Activated CD8-positive, alpha-beta memory T cell treated with anti-CD3 and anti-CD28 coated beads, Interleukin-2, amount 50 U/mL, for 1 hour (primary cell): ENCODE data around the gene GPR45.

ENCODE experiments used
- DNase-seq: peaks from one replicate; pipeline ENCODE4 v3.0.0-alpha.2; 2020; ENCODE audit errors: extremely low read depth

The GPR45 gene

DNA sequence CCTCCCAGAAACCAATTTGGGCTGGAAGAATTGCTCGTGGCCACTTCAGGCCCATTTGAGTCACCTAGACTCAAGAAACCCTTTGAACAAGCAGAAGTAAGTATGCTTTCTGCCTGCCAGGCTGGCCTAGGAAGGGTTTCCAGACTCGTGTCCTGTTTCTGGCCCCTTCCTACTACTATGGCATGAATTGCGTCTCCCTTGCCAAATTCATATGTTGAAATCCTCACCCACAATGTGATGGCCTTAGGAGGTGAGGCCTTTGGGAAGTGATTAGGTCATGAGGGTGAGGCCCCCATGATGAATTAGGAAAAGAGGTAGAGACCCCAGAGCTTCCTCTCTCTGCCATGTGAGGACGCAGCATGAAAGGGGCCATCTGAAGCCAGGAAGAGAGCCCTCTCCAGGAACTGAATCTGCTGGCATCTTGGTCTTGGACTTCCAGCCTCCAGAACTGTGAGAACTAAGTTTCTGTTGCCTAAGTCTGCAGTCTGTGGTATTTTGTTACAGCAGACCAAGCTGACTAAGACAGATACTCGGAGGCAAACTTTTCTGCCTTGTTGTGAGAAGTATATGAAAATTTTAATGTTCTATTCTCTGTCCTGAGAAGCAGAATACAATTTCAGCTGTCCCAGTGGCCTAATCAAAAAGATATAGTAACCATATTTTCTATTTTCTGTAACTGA is 13.1 kb downstream of the GPR45 start:
- no peak for DNase-seq

DNA sequence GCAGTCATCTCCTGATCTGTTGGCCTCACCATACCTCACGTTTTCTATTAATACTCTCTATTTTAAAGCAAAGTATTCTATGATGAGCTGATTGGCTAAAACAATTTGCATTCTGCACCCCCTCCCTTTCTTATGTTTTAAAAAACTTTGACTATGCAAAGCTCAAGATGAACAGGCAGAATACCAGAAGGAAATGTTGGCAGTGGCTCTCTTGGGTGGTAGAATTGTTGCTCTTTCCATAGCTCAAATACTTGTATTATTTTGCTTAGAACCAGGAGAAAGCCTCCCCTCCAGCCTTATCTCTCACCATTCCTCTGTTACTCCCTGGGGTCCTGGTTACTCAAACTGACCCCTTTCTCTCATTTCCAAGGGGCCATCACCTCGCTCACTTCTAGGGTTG is 14.4 kb downstream of the GPR45 start:
- no peak for DNase-seq

DNA sequence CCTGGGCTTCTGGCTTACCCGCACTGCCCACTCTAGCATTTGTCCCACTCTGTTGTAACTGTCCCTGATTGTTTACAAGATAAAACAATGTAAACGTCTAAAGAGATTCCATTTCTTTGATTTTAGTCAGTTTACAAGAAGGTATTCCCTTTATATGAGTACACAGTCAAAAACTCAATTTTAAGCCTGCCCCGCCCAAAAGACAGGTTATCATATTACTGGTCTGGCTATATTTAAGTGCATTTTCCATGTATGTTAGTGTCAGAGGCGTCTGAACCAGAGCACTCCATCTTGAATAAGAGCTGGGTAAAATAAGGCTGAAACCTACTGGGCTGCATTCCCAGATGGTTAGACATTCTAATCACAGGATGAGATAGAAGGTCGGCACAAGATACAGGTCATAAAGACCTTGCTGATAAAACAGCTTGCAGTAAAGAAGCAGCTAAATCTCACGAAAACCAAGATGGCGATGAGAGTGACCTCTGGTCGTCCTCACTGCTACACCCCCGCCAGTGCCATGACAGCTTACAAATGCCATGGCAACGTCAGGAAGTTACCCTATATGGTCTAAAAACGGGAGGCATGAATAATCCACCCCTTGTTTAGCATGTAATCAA is 15.0 kb downstream of the GPR45 start:
- no peak for DNase-seq

DNA sequence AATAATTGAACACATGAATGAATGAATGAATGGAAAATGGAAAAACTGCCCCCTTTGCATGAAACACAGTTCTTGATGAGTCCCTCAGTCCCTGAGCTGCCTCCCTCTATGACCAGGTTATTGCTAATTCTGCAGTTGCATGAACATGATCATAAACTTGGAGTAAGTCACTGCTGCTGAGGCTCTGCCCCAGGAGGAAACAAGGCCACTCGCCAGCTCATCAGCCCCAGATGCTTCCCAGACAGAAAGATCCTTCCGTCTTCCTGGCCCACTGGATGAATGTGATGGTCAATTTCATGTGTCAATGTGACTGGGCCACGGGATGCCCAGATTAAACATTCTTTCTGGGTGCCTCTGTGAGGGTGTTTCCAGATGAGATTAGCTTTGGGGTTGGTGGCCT is 16.4 kb downstream of the GPR45 start:
- DNase-seq = no peak

DNA sequence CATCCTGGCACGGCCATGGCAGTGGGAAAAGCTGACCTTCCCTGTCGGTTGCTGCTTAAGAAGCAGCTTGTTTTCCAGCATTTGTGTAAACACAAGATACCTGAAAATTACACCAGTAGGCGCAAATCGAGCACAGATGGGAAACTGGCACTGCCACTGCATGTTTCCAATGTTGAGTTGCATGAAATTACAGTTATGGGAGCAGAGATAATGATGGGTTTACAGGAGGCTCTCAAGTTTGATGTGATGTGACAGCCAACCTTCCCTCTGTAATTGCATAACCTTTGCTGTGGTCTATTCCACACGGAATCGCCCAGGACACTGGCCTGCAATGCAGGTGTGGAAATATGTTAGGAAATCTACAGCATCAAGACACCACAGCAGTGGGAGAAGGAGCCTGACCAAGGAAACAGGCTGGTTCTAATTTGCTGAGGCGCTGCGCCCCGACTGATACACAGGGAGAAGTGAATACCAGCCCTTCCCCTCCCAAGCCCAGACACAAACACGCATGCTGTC is 17.4 kb downstream of the GPR45 start:
- no peak for DNase-seq

DNA sequence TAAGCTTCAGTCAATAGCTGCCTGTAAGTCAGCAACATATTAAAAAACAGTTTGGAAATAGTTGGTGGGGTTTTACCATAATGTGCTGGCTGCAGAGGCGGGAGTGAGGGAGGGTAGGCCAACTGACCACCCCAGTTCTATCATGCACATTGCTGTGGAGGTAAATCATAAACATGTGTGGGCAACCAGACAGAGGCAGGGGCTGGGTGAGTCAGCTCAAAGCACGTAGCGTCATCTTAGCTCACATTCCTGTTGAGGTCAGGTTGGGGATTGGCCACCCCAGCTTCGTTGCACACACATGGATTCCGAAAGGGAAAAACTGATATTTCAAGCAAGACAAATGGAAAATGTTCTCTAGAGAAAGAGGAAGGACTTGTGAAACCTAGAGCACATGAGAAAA is 19.5 kb downstream of the GPR45 start:
- no peak for DNase-seq

DNA sequence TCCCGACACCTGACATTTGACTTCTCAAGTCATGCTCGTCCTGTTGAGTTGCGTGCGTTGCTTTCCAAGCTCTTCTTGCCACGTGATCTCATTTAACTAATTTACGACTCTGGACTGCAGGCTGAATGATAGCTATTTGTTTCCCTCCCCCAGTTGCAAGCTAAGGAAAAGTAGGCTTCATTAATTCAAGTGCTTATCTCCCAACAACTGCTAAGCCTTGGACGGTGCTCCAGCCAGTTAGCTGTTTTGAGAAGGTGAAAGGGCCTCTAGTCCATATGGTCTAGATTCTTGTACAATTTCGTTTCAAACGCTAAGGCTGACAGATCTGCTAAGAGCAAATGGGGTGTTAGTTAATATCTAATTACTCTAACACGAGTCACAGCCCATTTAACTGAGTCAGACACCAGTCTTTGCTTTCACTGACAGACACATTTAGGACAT is 21.1 kb downstream of the GPR45 start:
- DNase-seq = no peak

DNA sequence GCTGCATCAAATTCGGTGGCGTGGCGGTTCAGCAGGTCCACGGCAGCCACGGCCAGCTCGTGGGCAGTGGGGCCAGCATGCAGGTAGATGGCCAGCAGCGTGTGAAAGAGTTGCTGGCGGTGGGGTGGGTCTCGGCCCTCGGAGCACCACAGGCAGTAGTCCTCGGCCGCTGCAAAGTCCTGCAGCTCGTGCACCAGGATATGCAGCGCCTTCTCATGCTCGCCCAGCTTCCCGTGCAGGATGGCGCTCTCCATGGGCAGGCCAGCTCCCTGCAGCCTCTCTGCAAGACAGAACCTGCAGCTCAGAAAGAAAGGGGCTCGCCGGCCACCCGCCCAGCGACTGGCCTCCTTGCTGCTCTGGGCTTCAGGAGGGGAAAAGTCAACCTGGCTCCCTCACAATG is 27.9 kb downstream of the GPR45 start:
- no peak for DNase-seq

DNA sequence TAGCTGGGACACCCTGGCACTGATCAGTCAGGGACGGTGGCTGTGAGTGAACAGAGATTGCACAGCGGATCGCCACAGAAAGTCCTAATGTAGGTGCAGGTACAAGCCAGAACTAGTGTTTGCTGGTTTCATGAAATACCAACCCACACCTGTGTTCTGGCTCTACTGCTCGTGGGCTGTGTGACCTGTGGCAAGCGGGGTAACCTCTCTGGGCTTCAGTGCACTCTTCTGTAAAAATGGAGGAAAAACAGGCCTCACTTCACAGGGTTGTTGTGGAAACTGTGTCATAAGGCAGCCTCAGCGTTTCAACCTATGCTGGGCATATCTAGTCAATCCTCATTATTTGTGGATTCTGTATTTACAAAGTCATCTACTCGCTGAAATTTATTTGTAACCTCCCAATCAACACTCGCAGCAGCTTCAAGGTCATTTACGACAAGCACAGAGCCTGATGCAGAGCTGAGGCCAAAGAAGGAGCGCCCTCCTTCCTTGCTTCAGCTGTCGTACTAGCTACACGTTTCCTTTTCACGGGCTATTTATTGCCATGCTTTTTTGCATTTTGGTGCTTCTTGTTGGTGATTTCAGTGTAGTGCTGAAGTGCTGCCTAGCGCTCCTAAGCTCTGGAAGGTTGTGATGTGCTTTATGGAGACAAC is 30.0 kb downstream of the GPR45 start:
- DNase-seq = no peak

DNA sequence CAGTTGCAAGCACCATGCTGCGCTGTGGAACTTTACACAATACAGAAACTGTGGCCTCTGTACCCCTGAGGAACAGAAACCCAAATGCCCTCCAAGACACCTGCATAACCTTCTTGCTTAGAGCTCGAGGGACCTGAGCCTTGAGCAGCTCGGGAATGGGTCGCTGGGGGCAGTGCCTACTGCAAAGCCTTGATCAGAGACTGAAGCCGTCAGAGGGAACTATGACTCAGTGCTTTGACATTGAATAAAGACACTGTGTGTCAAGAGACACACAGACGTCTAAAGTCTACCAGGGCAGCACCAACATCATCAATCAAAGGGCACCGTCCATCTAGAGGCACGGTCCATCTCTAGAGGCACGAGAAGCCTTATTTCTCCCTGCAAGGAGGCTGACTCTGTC is 30.6 kb downstream of the GPR45 start:
- no peak for DNase-seq

DNA sequence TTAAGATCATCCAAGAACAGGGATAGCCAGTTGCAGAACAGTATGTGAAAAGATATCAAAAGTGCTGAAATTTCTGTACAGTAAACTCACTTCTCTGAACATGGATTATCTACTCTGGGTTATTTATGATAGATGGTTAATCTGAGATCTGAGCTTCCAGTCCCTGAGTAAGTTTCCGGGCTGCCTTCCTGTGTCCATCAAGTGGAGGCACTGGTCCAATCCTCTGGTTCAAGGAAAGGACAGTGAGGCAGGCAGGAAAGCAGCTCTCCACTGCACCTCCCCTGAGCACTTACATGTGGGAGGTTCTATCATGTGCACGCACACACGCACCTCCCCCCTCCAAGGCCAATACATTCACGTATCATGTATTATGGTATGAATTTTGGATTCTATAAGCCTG is 32.5 kb downstream of the GPR45 start:
- DNase-seq = no peak

DNA sequence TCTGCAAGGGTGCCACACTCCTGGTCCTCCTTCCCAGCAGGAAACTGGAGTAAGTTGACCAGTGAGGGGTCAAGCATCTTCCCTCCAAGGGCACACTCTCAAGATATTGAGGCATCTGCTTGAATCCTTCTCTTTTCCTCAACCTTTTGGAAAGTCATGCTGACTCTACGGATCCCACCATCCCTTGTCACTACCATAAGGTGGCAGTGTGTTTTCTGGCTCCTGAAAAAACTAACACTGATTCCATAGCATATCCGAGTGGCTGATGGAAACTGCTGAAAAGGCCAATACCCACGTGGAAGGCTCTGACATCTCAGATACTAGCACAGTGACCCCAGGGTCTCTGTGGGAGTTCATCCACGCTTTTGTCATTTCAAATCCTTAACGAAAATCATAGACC is 37.1 kb downstream of the GPR45 start:
- DNase-seq = no peak

DNA sequence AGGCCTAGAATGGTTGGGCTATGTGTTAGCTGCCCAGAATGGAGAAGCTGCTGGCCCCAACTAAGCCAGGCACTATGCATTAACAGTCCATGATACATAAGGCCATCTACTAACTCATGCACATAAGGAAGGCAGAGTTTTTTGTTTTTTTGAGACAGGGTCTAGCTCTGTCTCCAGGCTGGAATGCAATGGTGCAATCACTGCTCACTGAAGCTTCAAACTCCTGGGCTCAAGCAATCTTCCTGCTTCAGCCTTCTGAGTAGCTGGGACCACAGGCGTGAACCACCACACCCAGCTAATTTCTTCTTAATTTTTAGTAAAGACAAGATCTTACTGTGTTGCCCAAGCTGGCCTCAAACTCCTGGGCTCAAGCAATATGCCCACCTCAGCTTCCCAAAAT is 37.6 kb downstream of the GPR45 start:
- DNase-seq = no peak

DNA sequence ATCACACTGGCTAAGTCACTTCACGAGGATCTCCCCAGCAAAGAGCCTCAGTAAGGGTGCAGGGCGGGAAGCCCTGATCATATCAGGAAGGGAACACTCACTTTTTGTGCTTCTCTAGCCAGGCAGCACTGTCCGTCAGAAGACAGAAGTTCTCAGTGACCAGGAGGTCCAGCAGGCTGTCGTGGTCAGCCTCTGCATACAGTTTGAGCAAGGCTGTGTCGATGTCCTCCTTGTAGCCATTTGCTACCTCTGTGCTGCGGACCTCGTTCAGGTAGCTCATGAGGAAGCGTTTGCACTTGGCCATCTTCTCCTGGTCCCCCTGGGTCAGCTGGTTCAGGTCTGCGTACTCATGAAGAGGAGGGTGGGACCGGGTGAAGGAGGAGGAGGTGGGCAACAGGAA is 38.7 kb downstream of the GPR45 start:
- DNase-seq = no peak

DNA sequence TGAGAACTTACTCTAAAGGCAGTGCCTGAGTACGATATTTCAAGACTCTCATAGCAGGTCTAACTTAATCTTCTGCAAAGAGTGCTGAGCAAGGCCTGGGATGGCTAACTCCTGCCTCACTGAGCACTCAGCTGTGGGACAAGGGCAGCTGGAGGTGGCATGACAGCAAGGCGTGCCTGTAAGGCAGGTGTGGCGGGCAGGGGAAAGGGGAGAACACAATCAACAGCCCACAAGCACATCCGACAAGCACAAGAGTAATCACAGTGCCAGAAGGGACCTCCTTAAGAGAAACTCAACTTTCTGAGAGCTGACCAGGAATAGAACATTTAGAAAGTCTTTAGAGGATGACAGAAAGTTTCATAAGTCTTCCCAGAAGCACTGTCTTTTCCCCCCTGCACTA is 42.0 kb downstream of the GPR45 start:
- DNase-seq = no peak

DNA sequence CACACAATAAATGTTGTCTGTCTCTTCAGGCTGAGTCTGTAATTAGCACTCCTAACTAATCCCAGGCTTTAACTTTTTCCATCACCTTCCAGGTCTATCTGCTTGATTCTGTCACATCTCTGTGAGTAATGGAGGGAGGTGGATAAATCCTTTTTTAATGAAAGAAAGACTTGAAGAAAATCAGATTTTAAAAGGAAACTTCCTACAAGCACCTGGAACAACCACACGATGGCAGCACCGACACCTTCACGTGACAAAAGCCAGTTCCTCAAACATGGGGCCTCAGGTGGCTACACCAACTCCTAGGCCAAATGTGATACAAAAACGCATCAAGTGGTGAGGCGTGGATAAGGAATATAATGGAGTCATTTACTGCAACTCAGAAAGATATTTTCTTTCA is 46.1 kb downstream of the GPR45 start:
- DNase-seq = no peak

DNA sequence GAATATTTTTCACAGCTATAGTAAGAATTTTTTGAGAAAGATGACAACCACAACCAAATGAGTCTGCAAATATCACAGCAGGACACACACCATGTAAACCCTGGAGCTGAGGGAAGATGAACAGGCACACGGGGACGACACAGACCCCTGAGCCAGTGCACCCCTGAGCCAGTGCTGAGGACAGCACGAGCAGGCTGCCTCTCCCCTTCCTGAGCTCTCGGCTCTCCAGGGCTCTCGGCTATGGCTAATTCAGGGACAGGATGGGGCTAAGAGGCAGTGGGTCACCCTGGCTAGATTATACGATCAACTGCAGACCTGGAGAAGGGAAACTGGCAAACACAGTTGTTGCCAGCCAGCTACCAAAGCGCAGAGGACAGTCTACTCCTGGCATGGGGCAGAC is 46.6 kb downstream of the GPR45 start:
- no peak for DNase-seq

DNA sequence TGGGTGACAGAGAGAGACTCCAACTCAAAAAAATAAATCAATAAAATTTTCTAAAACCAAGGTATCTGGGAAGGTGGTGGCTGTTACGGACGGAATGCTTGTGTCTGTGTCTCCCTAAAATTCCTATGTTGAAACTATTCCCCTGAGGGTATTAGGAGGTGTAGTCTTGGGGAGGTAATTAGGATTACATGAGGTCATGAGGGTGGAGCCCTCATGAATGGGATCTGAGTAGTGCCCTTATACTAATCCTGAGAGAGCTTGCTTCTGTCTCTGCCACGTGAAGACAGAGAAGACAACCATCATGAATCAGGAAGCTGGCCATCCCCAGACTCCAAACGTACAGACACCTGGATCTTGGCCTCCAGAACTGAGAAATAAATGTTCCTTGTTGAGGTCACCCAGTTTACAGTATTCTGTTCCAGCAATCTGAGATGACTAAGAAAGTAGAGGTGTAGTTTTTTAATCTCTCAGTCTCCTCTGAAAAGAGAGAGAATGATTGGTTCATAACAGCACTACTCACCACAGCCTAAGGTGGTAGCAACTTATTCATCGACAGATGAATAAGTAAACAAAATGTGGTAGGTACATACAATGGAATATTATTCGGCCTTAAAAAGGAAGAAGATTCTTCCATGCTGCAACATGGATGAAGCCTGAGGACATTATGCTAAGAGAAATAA is 49.6 kb downstream of the GPR45 start:
- no peak for DNase-seq

DNA sequence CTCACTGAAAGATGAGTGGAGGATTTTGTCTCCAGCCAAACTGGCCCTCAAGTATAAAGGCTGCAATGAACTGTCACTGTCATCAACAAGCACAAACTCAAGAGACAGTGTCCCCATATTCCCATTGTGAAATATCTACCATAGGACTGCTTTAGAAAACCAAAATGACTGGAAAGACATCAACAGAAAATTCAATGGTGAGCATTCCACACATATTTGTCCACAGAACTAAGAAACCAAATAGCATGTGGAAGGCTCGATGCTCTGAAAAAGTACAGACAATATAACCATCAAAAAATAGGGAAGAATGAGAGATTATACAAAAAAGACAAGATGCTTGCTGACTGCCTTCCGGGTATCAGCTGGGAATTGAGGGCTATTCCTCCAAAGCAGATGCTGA is 50.4 kb downstream of the GPR45 start:
- no peak for DNase-seq
